Small intestine (tissue), 7 donors: ENCODE results near the gene ZNF511. TPM values are rescaled to one million over a fixed set of nuclear protein-coding genes. Genes with fewer than 3 reads are reported as not detected.

ENCODE experiments used
- DNase-seq, 2 donors: peaks; one replicate each; pipeline versions ENCODE4 v3.0.0 to v3.0.0-alpha.2; 2013
- FAIRE-seq: peaks from 2 replicates; lab custom pipeline; 2012; peaks lifted over from hg19 to GRCh38; lab: Jason Lieb, UNC
- H3K27ac ChIP-seq, 3 donors: one replicate each; pipeline ENCODE4 v1.5.1; 2013; ENCODE audit warnings: low read length in 2 of 3, mild to moderate bottlenecking in 2 of 3, control low read depth in 1 of 3, inconsistent platforms in 1 of 3, low read depth in 1 of 3, moderate library complexity in 1 of 3
- H3K27me3 ChIP-seq, 3 donors: one replicate each; pipeline ENCODE4 v1.6.1; 2013; ENCODE audit warnings: low read length in 3 of 3, inconsistent platforms in 1 of 3; ENCODE audit not compliant: control insufficient read depth in 3 of 3, insufficient read depth in 3 of 3
- H3K36me3 ChIP-seq, 3 donors: one replicate each; pipeline ENCODE4 v1.6.1; 2013; ENCODE audit warnings: low read length in 3 of 3, inconsistent platforms in 1 of 3, low read depth in 1 of 3, mild to moderate bottlenecking in 1 of 3, moderate library complexity in 1 of 3; ENCODE audit not compliant: control insufficient read depth in 3 of 3, insufficient read depth in 2 of 3
- H3K4me1 ChIP-seq, 3 donors: one replicate each; pipeline ENCODE4 v1.6.1; 2013; ENCODE audit warnings: low read length in 2 of 3, inconsistent platforms in 1 of 3, low read depth in 1 of 3, mild to moderate bottlenecking in 1 of 3, moderate library complexity in 1 of 3; ENCODE audit not compliant: control insufficient read depth in 3 of 3, insufficient read depth in 2 of 3
- H3K4me3 ChIP-seq, 3 donors: one replicate each; pipeline ENCODE4 v1.5.1; 2013; ENCODE audit warnings: low read length in 3 of 3, control low read depth in 1 of 3, inconsistent platforms in 1 of 3, low read depth in 1 of 3, mild to moderate bottlenecking in 1 of 3, moderate library complexity in 1 of 3
- H3K9me3 ChIP-seq, 2 donors: one replicate each; pipeline ENCODE4 v1.6.1; 2013; ENCODE audit warnings: low read depth in 1 of 2, low read length in 1 of 2; ENCODE audit not compliant: control insufficient read depth in 2 of 2, insufficient read depth in 1 of 2
- WGBS, 3 donors: extraction: QIAGEN DNeasy Blood & Tissue Kit; methylation state at CpG; one replicate each; pipeline ENCODE4 v1.1.7; 2013; 5-methylcytosine and 5-hydroxymethylcytosine counted together
- polyA plus RNA-seq, 4 donors: library from polyadenylated mRNA; stranded (reverse) in 3 of 4; unstranded in 1 of 4; fragments of 200-250 nt in 3 of 4; fragments of 120-200 nt in 1 of 4; gene quantifications; one replicate each; pipeline versions ENCODE4 v1.2.1 to v1.2.3, GENCODE V29; 2013
- donor health status: healthy with polysubstance abuse.
- donor health status: control.
- donor health status: control.
- donor health status: Bipolar disorder and iron deficiency.
- donor health status: healthy.

ZNF511 gene
- polyA plus RNA-seq, 4 donors = 21.8 to 61.5 (median 48.8) TPM

GRCh38 chr10:133276435-133277201 is 32.1 kb upstream of the ZNF511 start, which contains the start of gene ADAM8:
Gene ADAM8 (minus strand): TSS chr10:133276868. CDS start chr10:133276817, 51 bp downstream.
- peaks cover 0 to 17% (median 4%) of the 10 kb centered on the region in 3 donors for H3K27me3 ChIP-seq
- WGBS, 3 donors = 5 to 7% (median 6%) methylated on average over 45 to 63 of the region's 63 CpGs
- FAIRE-seq = no peak
- H3K9me3 ChIP-seq = no peaks in the 10 kb centered on the region
- DNase-seq = peak; percentile 22 to 57
- peaks cover 2 to 34% (median 9%) of the 10 kb centered on the region in 3 donors for H3K36me3 ChIP-seq
- H3K27ac ChIP-seq = peak within 1 kb of the TSS; percentile 50 to 72 (median 53)
- H3K4me3 ChIP-seq = peak within 1 kb of the TSS in 1 of 3 donors; percentile 59
- H3K4me1 ChIP-seq = peaks cover 0 to 34% (median 2%) of the 10 kb centered on the region in 3 donors

GRCh38 chr10:133277277-133277992 is 31.3 kb upstream of the ZNF511 start:
- Histone ChIP-seq H3K27ac (peak overlapping the region; percentile 2 to 72 (median 53)), H3K9me3 (no peaks in the 10 kb centered on the region), H3K4me1 (peaks cover 0 to 34% (median 2%) of the 10 kb centered on the region in 3 donors), H3K36me3 (peaks cover 10 to 40% (median 11%) of the 10 kb centered on the region in 3 donors), H3K4me3 (no peak overlapping the region), H3K27me3 (peaks cover 0 to 17% (median 4%) of the 10 kb centered on the region in 3 donors)
- no peak for FAIRE-seq
- no peak for DNase-seq
- WGBS, 3 donors = 65 to 69% (median 69%) methylated on average over 21 to 25 of the region's 25 CpGs

GRCh38 chr10:133277993-133278576 is 30.6 kb upstream of the ZNF511 start:
- WGBS, 3 donors = 61 to 69% (median 62%) methylated on average over 12 of the region's 12 CpGs
- DNase-seq = peak in 1 of 2 donors; percentile 22
- peaks cover 0 to 34% (median 2%) of the 10 kb centered on the region in 3 donors for H3K4me1 ChIP-seq
- no peak for FAIRE-seq
- no peak overlapping the region for H3K4me3 ChIP-seq
- H3K36me3 ChIP-seq = peaks cover 15 to 47% (median 18%) of the 10 kb centered on the region in 3 donors
- peaks cover 0 to 17% (median 4%) of the 10 kb centered on the region in 3 donors for H3K27me3 ChIP-seq
- H3K9me3 ChIP-seq = no peaks in the 10 kb centered on the region
- H3K27ac ChIP-seq = peak overlapping the region; percentile 2 to 72 (median 53)

GRCh38 chr10:133278577-133279265 is 30.0 kb upstream of the ZNF511 start:
- WGBS, 3 donors = 55 to 61% (median 55%) methylated on average over 19 of the region's 19 CpGs
- Histone ChIP-seq H3K36me3 (peaks cover 15 to 53% (median 23%) of the 10 kb centered on the region in 3 donors), H3K4me1 (peaks cover 0 to 34% (median 2%) of the 10 kb centered on the region in 3 donors), H3K27ac (peak overlapping the region; percentile 63 to 84 (median 72)), H3K9me3 (no peaks in the 10 kb centered on the region), H3K4me3 (peak overlapping the region in 1 of 3 donors; percentile 8), H3K27me3 (peaks cover 0 to 17% (median 4%) of the 10 kb centered on the region in 3 donors)
- no peak for FAIRE-seq
- DNase-seq = peak; percentile 53 to 68

- whole genome bisulfite sequencing, 3 donors = 79 to 88% (median 82%) methylated on average over 24 of the region's 24 CpGs
Observed at GRCh38 chr10:133279326-133280226, 29.1 kb upstream of the ZNF511 start.

GRCh38 chr10:133280391-133281059 is 28.2 kb upstream of the ZNF511 start:
- FAIRE-seq (no peak), DNase-seq (no peak)
- H3K27ac ChIP-seq = no peak overlapping the region
- H3K9me3 ChIP-seq = no peaks in the 10 kb centered on the region
- peaks cover 0 to 23% (median 2%) of the 10 kb centered on the region in 3 donors for H3K4me1 ChIP-seq
- H3K4me3 ChIP-seq = no peak overlapping the region
- WGBS, 3 donors = 92 to 96% (median 95%) methylated on average over 10 of the region's 10 CpGs
- peaks cover 0 to 9% (median 2%) of the 10 kb centered on the region in 3 donors for H3K27me3 ChIP-seq
- H3K36me3 ChIP-seq = peaks cover 24 to 71% (median 35%) of the 10 kb centered on the region in 3 donors

More at GRCh38 chr10:133279326-133280226, 29.1 kb upstream of the ZNF511 start:
- H3K9me3 ChIP-seq = no peaks in the 10 kb centered on the region
- no peak for DNase-seq
- H3K36me3 ChIP-seq = peaks cover 15 to 62% (median 30%) of the 10 kb centered on the region in 3 donors
- H3K4me3 ChIP-seq = no peak overlapping the region
- peak overlapping the region in 2 of 3 donors; percentile 63 to 84 for H3K27ac ChIP-seq
- FAIRE-seq = no peak
- H3K27me3 ChIP-seq = peaks cover 0 to 17% (median 3%) of the 10 kb centered on the region in 3 donors
- H3K4me1 ChIP-seq = peaks cover 0 to 33% (median 2%) of the 10 kb centered on the region in 3 donors

- H3K27ac ChIP-seq = no peak overlapping the region
- peaks cover 0 to 21% (median 2%) of the 10 kb centered on the region in 3 donors for H3K4me1 ChIP-seq
- FAIRE-seq = no peak
- H3K27me3 ChIP-seq = peaks cover 0 to 3% (median 2%) of the 10 kb centered on the region in 3 donors
- no peak for DNase-seq
- WGBS, 3 donors = 94 to 99% (median 94%) methylated on average over 12 to 15 of the region's 15 CpGs
- H3K36me3 ChIP-seq = peaks cover 26 to 74% (median 39%) of the 10 kb centered on the region in 3 donors
- H3K9me3 ChIP-seq = no peaks in the 10 kb centered on the region
- no peak overlapping the region for H3K4me3 ChIP-seq
Observed at GRCh38 chr10:133281084-133281483, 27.6 kb upstream of the ZNF511 start.
